Upper lobe of left lung (tissue), 4 donors: Measurements from ENCODE around the gene SYCP3.

Experiments
- EP300 ChIP-seq, 4 donors: sonication (generic); formaldehyde crosslinking; IDR thresholded peaks; one replicate each; pipeline ENCODE4 v1.5.1; 2017; ENCODE audit warnings: antibody characterized with exemption in 4 of 4, control low read depth in 2 of 4
- TF ChIP-seq, protein P1 (sequence below), 6 experiments: fragments of 450-650 bp in 4 of 6; fragments of 200-600 bp in 2 of 6; sonication (generic) in 2 of 6; IDR thresholded peaks; one replicate each; pipeline ENCODE4 v1.5.1; 2016 to 2019; ENCODE audit warnings: antibody characterized with exemption in 6 of 6

DNA sequence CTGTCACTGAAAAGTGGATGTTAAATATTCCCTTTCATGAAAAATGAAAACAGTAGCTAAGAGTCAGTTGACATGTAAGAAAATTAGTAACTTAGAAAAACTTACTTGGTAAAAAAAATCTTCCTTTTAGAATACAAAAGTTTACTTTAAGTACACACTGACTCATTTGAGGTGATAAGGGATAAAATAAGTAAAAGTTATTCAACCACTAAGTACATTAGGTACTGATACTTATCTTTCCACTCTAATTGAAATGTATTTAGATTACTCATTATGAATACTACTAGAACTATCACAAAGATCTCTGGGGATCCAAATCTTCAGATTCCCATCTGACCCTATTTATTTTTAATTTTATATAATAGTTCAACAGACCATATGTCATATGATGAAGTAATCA, 12.2 kb downstream of the SYCP3 start:
- TF ChIP-seq, protein P1, sequence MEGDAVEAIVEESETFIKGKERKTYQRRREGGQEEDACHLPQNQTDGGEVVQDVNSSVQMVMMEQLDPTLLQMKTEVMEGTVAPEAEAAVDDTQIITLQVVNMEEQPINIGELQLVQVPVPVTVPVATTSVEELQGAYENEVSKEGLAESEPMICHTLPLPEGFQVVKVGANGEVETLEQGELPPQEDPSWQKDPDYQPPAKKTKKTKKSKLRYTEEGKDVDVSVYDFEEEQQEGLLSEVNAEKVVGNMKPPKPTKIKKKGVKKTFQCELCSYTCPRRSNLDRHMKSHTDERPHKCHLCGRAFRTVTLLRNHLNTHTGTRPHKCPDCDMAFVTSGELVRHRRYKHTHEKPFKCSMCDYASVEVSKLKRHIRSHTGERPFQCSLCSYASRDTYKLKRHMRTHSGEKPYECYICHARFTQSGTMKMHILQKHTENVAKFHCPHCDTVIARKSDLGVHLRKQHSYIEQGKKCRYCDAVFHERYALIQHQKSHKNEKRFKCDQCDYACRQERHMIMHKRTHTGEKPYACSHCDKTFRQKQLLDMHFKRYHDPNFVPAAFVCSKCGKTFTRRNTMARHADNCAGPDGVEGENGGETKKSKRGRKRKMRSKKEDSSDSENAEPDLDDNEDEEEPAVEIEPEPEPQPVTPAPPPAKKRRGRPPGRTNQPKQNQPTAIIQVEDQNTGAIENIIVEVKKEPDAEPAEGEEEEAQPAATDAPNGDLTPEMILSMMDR (IDR thresholded peaks at IDR 0.05) = no peak
- TF ChIP-seq EP300 (IDR thresholded peaks at IDR 0.05) = no peak
